HEK293 (cell line): ENCODE data around the gene OBSL1.

Experiments
- CTCF ChIA-PET: fragments of 350-600 bp; formaldehyde crosslinking; extraction: SDS; loops from one replicate; lab custom pipeline; 2021; ENCODE audit warnings: antibody characterized with exemption; lab: Yijun Ruan, JAX
- POLR2A ChIA-PET: fragments of 300-600 bp; formaldehyde crosslinking; extraction: SDS; loops from one replicate; lab custom pipeline; 2020; ENCODE audit warnings: antibody characterized with exemption, inconsistent platforms; lab: Yijun Ruan, JAX
- H3K27ac ChIP-seq: fragments of 200-500 bp; sonication (Bioruptor generic); 2 replicates; pipeline ENCODE4 v1.5.1; 2014; ENCODE audit warnings: low read depth, low read length, control low read depth, inconsistent platforms; ENCODE audit errors: extremely low read depth
- H3K36me3 ChIP-seq, 2 experiments: fragments of 200-500 bp in 1 of 2; sonication (Bioruptor generic) in 1 of 2; 1 replicate in 1 of 2; 2 replicates in 1 of 2; pipeline ENCODE4 v1.5.1; 2014 to 2017; ENCODE audit warnings: inconsistent platforms in 2 of 2, low read length in 2 of 2; ENCODE audit not compliant: control insufficient read depth in 2 of 2, insufficient read depth in 1 of 2
- H3K4me1 ChIP-seq: fragments of 200-500 bp; sonication (Bioruptor generic); 2 replicates; pipeline ENCODE4 v1.5.1; 2014; ENCODE audit warnings: mild to moderate bottlenecking, low read length, inconsistent platforms; ENCODE audit not compliant: control insufficient read depth, insufficient read depth
- H3K4me3 ChIP-seq: 2 replicates; pipeline ENCODE4 v1.5.1; 2011; ENCODE audit warnings: low read depth, mild to moderate bottlenecking, control low read depth, low read length, moderate library complexity
- H3K9me3 ChIP-seq: fragments of 200-500 bp; sonication (Bioruptor generic); 2 replicates; pipeline ENCODE4 v1.5.1; 2014; ENCODE audit warnings: low read depth, low read length, inconsistent platforms; ENCODE audit not compliant: control insufficient read depth, insufficient read depth
- GLI2 ChIP-seq: fragments of 450-650 bp; formaldehyde crosslinking; IDR thresholded peaks from 2 replicates; pipeline ENCODE4; 2017; ENCODE audit warnings: missing biosample characterization, missing genetic modification characterization, low read depth, borderline replicate concordance
- SETDB1 ChIP-seq: IDR thresholded peaks from one replicate; pipeline ENCODE4 v1.6.1; 2017; ENCODE audit warnings: mild to moderate bottlenecking, low read length, moderate library complexity, mixed read lengths; ENCODE audit not compliant: insufficient read length
- ZBTB26 ChIP-seq: fragments of 450-650 bp; formaldehyde crosslinking; optimal IDR thresholded peaks from 2 replicates; pipeline ENCODE3; 2016; ENCODE audit warnings: missing biosample characterization, mild to moderate bottlenecking, missing genetic modification characterization
- ZBTB6 ChIP-seq: fragments of 450-650 bp; formaldehyde crosslinking; IDR thresholded peaks from 2 replicates; pipeline ENCODE4 v1.5.1; 2017; ENCODE audit warnings: missing biosample characterization, missing genetic modification characterization
- ZNF112 ChIP-seq: fragments of 450-650 bp; formaldehyde crosslinking; IDR thresholded peaks from 2 replicates; pipeline ENCODE4 v1.5.0; 2017; ENCODE audit warnings: missing biosample characterization, missing genetic modification characterization
- ZNF133 ChIP-seq: fragments of 450-650 bp; formaldehyde crosslinking; IDR thresholded peaks from 2 replicates; pipeline ENCODE4 v1.5.1; 2016; ENCODE audit warnings: missing biosample characterization, missing genetic modification characterization
- ZNF214 ChIP-seq: fragments of 450-650 bp; formaldehyde crosslinking; IDR thresholded peaks from 2 replicates; pipeline ENCODE4 v1.5.1; 2017; ENCODE audit warnings: missing biosample characterization, mild to moderate bottlenecking, missing genetic modification characterization, borderline replicate concordance
- ZNF426 ChIP-seq: fragments of 450-650 bp; formaldehyde crosslinking; IDR thresholded peaks from 2 replicates; pipeline ENCODE4 v1.5.1; 2017; ENCODE audit warnings: missing biosample characterization, missing genetic modification characterization, mild to moderate bottlenecking, inconsistent platforms, moderate library complexity
- ZNF48 ChIP-seq: fragments of 450-650 bp; formaldehyde crosslinking; IDR thresholded peaks from 2 replicates; pipeline ENCODE4 v1.5.1; 2016; ENCODE audit warnings: missing biosample characterization, missing genetic modification characterization
- ZNF624 ChIP-seq: fragments of 450-650 bp; formaldehyde crosslinking; IDR thresholded peaks from 2 replicates; pipeline ENCODE4 v1.5.1; 2017; ENCODE audit warnings: missing biosample characterization, missing genetic modification characterization
- ZNF645 ChIP-seq: fragments of 450-650 bp; formaldehyde crosslinking; IDR thresholded peaks from 2 replicates; pipeline ENCODE4; 2016; ENCODE audit warnings: missing biosample characterization, missing genetic modification characterization
- TF ChIP-seq, protein P1 (sequence below): fragments of 450-650 bp; formaldehyde crosslinking; IDR thresholded peaks from 2 replicates; pipeline ENCODE4 v1.5.1; 2017; ENCODE audit warnings: missing biosample characterization, missing genetic modification characterization
- TF ChIP-seq, protein P2 (sequence below): fragments of 450-650 bp; formaldehyde crosslinking; IDR thresholded peaks from 2 replicates; pipeline ENCODE4 v1.5.1; 2016; ENCODE audit warnings: missing biosample characterization, missing genetic modification characterization
- TF ChIP-seq, protein P3 (sequence below): fragments of 450-650 bp; formaldehyde crosslinking; IDR thresholded peaks from 2 replicates; pipeline ENCODE4 v1.5.1; 2017; ENCODE audit warnings: missing biosample characterization, missing genetic modification characterization
- TF ChIP-seq, protein P4 (sequence below): fragments of 450-650 bp; formaldehyde crosslinking; IDR thresholded peaks from 2 replicates; pipeline ENCODE4 v1.5.1; 2016; ENCODE audit warnings: missing biosample characterization, missing genetic modification characterization
- TF ChIP-seq, protein P5 (sequence below): fragments of 450-650 bp; formaldehyde crosslinking; IDR thresholded peaks from 2 replicates; pipeline ENCODE4 v1.5.1; 2016; ENCODE audit warnings: missing biosample characterization, missing genetic modification characterization

The OBSL1 gene

GRCh38 chr2:219511547-219512325, 59.6 kb downstream of the OBSL1 start (continued):
- TF ChIP-seq ZBTB26 (tag by site-specific recombination) (no peak), ZNF426 (no peak)
- TF ChIP-seq, protein P1, sequence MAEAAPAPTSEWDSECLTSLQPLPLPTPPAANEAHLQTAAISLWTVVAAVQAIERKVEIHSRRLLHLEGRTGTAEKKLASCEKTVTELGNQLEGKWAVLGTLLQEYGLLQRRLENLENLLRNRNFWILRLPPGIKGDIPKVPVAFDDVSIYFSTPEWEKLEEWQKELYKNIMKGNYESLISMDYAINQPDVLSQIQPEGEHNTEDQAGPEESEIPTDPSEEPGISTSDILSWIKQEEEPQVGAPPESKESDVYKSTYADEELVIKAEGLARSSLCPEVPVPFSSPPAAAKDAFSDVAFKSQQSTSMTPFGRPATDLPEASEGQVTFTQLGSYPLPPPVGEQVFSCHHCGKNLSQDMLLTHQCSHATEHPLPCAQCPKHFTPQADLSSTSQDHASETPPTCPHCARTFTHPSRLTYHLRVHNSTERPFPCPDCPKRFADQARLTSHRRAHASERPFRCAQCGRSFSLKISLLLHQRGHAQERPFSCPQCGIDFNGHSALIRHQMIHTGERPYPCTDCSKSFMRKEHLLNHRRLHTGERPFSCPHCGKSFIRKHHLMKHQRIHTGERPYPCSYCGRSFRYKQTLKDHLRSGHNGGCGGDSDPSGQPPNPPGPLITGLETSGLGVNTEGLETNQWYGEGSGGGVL (tag by site-specific recombination): no peak

- no peak for TF ChIP-seq ZNF624 (tag by site-specific recombination)
- TF ChIP-seq, protein P2, sequence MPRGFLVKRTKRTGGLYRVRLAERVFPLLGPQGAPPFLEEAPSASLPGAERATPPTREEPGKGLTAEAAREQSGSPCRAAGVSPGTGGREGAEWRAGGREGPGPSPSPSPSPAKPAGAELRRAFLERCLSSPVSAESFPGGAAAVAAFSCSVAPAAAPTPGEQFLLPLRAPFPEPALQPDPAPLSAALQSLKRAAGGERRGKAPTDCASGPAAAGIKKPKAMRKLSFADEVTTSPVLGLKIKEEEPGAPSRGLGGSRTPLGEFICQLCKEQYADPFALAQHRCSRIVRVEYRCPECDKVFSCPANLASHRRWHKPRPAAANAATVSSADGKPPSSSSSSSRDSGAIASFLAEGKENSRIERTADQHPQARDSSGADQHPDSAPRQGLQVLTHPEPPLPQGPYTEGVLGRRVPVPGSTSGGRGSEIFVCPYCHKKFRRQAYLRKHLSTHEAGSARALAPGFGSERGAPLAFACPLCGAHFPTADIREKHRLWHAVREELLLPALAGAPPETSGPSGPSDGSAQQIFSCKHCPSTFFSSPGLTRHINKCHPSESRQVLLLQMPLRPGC (tag by site-specific recombination): no peak
- TF ChIP-seq, protein P3, sequence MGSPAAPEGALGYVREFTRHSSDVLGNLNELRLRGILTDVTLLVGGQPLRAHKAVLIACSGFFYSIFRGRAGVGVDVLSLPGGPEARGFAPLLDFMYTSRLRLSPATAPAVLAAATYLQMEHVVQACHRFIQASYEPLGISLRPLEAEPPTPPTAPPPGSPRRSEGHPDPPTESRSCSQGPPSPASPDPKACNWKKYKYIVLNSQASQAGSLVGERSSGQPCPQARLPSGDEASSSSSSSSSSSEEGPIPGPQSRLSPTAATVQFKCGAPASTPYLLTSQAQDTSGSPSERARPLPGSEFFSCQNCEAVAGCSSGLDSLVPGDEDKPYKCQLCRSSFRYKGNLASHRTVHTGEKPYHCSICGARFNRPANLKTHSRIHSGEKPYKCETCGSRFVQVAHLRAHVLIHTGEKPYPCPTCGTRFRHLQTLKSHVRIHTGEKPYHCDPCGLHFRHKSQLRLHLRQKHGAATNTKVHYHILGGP (tag by site-specific recombination): no peak
- no peak for TF ChIP-seq ZNF645 (tag by site-specific recombination)
- Histone ChIP-seq H3K4me1 (peaks cover 2% of the 10 kb centered on the region), H3K27ac (no peak overlapping the region), H3K9me3 (no peaks in the 10 kb centered on the region), H3K36me3 (peaks cover 0 to 19% of the 10 kb centered on the region in 2 experiments; a peak in 1 of 3 replicates), H3K4me3 (no peak overlapping the region)
- CTCF ChIA-PET: interaction anchor here (0.6 to 9.5 kb wide), 24 partner anchors 8 to 1759 kb away, joined by 3 to 150 read pairs (median 5); partner anchors contain the start of genes DNPEP, GMPPA and STK16
- POLR2A ChIA-PET: interaction anchor here (0.6 to 2.0 kb wide), 6 partner anchors 11 to 31 kb away, joined by 3 to 21 read pairs (median 6); partner anchors contain the start of gene GMPPA
Measured at GRCh38 chr2:219510512-219511135, 60.7 kb downstream of the OBSL1 start.

DNA sequence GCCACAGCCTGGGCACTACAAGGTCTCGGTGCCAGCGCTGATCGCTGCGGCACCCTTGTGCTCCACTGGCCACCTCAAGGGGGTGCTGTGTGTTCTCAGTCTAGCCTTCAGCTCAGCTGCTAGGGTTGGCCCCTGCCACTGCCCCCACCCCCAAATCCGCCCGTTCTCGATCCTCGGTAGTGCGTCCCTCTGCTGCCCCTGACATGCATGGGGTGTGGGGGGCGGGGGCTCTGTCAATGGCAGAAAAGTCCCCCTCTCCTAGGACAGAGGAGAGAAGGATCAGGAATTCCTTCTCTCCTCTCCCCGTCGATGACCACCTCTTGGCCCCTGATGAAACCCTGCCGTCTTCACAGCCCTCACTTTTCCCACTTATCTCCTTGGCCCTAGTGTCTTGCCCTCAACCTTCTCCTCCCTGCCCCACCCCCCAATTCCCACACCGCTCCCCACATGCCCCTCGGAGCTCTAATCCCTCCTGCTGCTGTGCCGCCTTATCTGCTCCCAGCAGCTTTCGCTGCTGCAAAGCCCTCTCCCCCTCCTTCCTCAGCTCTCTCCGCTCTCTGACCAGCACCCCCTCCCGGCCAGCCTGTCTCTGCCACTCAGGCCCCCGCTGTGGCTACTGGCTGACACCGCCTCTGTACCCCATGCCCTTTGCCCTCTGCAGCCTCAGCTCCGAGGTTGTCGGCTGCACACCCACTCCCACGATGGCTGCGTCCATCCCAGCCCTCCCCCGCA, 61.4 kb downstream of the OBSL1 start:
- peaks cover 2% of the 10 kb centered on the region for H3K4me1 ChIP-seq
- peaks cover 0 to 26% of the 10 kb centered on the region in 2 experiments; a peak in 1 of 3 replicates for H3K36me3 ChIP-seq
- H3K4me3 ChIP-seq: peak overlapping the region; percentile 25
- ChIA-PET POLR2A (interaction anchor here (0.5 to 2.0 kb wide), 6 partner anchors 10 to 262 kb away, joined by 3 to 21 read pairs (median 6); partner anchors contain the start of gene GMPPA), CTCF (interaction anchor here (0.5 to 9.5 kb wide), 30 partner anchors 9 to 1760 kb away, joined by 3 to 150 read pairs (median 4); partner anchors contain the start of genes DNPEP, GMPPA and STK16)
- H3K9me3 ChIP-seq: no peaks in the 10 kb centered on the region
- no peak overlapping the region for H3K27ac ChIP-seq
- TF ChIP-seq ZNF48 (tag by site-specific recombination) (no peak), ZBTB6 (no peak), ZNF133 (tag by site-specific recombination) (no peak), GLI2 (tag by site-specific recombination) (no peak), ZNF214 (tag by site-specific recombination) (no peak), ZNF112 (tag by site-specific recombination) (no peak), SETDB1 (no peak)
- TF ChIP-seq, protein P4, sequence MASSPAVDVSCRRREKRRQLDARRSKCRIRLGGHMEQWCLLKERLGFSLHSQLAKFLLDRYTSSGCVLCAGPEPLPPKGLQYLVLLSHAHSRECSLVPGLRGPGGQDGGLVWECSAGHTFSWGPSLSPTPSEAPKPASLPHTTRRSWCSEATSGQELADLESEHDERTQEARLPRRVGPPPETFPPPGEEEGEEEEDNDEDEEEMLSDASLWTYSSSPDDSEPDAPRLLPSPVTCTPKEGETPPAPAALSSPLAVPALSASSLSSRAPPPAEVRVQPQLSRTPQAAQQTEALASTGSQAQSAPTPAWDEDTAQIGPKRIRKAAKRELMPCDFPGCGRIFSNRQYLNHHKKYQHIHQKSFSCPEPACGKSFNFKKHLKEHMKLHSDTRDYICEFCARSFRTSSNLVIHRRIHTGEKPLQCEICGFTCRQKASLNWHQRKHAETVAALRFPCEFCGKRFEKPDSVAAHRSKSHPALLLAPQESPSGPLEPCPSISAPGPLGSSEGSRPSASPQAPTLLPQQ (tag by site-specific recombination): no peak
- TF ChIP-seq, protein P5, sequence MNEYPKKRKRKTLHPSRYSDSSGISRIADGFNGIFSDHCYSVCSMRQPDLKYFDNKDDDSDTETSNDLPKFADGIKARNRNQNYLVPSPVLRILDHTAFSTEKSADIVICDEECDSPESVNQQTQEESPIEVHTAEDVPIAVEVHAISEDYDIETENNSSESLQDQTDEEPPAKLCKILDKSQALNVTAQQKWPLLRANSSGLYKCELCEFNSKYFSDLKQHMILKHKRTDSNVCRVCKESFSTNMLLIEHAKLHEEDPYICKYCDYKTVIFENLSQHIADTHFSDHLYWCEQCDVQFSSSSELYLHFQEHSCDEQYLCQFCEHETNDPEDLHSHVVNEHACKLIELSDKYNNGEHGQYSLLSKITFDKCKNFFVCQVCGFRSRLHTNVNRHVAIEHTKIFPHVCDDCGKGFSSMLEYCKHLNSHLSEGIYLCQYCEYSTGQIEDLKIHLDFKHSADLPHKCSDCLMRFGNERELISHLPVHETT (tag by site-specific recombination): no peak
